ENCODE measurements around the gene COL23A1.
"Not testable (repeated sequence)": the region's sequence is repeated elsewhere in the genome, so short reads cannot be mapped to it uniquely, and the experiment has no call there.

The COL23A1 gene

DNA sequence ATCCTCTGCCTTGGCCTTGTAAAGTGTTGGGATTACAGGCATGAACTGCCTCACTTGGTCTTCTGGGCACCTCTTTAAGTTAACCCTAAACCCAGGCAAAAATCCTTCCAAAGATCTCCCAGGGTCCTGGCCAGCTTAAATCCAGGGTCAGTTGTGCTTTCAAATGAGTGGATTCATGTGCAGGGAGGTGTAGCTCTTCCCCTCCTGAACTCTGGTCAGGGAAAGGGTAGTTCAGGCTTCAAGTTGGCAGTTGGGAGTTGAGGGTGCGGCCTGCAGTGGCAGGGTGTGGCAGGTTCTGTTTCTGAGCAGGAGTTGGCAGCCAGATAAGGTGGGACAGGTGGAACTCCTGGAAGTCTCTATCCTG is 382.3 kb downstream of the COL23A1 start:
- DNase-seq (ENCODE audit: low read depth) = no peak

DNA sequence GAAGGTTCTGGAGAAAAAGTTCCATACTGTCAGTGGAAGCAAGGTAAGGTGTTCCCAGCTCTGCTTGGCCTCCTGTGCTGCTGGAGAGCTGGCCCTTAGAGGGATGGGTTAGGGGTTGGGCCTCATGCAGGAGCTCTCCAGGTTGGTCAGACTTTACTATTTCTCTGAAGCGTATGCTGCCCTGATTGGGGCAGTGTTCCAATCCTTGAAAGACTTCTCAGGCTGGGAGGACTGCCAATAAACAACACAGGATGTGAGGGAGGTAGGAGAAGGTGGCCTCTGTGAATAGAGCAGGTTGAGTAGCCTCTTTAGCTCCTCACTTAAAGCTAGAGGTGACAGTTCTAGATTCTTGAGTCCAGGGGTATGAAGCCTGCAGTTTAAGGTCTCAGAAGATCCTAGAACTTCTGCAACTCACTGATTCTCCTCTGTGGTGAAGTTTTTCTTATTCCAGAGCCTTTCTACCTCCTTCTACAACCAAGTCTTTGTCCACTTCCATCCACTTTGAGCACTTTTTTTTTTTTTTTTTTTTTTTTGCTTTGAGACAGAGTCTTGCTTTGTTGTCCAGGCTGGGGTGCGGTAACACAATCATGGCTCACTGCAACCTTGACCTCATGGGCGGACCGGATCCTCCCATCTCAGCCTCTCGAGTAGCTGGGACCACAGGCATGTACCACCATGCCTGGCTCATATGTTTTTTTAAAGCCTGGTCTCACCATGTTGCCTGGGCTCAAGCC is 382.8 kb downstream of the COL23A1 start:
- DNase-seq (ENCODE audit: low read depth) = no peak

DNA sequence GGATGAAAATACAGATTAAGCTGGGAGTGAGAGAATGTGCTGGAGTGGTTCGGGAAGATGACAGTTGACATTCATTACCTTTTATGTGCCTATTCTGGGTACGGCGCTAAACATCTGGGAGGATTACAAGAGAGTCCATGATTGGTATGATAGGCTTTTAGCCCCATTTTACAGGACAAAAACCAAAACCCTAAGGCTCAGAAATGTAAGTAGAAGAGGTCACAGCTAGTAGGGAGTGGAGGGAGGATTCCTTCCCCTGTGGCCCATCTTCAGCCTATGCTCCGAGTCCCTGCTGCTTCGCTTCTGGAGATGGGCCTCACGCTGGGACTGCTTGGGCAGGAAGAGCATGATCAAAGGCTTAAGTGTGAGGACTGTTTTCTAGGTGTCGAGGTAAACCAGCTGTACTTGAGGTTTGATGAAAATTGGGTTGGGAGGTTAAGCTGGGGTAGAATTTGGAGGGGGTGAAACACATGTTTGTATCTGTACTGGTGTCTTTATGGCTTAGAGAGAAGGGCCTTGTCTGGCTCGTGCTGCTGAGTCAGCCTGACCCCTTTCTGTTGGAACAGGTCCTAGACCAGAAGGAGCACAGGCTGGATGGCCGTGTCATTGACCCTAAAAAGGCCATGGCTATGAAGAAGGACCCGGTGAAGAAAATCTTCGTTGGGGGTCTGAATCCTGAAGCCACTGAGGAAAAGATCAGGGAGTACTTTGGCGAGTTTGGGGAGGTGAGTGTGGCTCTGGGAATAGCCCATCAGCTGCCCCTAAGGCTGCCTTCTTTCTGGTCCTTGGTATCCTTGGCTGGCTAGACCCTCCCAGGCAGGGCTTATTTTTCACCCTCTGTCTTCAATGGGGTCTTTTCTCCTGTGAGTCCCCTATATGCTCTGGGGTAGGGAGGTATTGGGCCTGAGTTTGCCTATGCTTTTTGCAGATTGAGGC is 383.8 kb downstream of the COL23A1 start:
- DNase-seq (ENCODE audit: low read depth) = no peak

- no peak for DNase-seq (ENCODE audit: low read depth)
Observed at GRCh38 chr5:178205749-178206047, 384.5 kb downstream of the COL23A1 start.

DNA sequence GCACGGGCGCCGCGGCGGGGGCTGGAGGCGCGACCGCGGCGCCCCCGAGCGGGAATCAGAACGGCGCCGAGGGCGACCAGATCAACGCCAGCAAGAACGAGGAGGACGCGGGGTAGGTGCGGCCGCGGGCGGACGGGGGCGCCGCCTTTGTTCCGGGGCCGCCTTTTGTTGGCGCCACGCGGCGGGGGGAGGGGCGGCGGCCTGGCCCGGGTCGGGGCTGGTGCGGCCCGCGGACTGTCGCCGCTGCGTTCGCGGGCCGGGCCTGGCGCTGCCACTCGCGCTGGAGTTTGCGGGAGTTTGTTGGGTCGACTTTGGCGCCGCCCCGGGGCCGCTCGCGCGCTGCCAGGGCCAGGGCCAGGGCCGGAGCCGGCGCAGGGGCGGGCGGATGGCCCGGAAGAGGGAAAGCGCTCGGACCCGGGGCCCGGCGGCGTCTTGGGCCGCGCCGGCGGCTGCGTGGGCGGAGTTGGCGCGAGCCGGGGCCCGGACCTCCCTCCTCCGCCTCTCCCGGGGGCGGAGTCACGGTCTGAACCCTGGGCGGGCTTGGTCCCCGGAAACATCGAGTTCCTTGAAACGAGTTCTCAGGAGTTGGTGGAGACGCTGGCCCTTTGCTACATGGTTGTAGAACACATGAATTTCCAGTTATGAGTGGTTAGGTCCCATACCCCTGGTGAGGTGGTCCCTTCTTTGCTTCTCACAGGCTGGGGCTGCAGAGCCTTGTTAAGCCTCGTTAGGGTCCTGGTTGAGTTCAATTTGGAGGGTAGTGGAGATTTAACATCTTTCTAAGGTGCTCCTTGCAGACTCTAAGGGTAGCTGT is 385.1 kb downstream of the COL23A1 start:
- DNase-seq (ENCODE audit: low read depth) = peak; percentile 60

GRCh38 chr5:178204182-178204934 is 385.8 kb downstream of the COL23A1 start, which contains the start of gene HNRNPAB:
Gene HNRNPAB, plus strand, starts transcription at chr5:178204533. Its CDS starts 305 bp downstream, at chr5:178204838.
- DNase-seq (ENCODE audit: low read depth) = peak; percentile 92

- DNase-seq (ENCODE audit: low read depth) = no peak
Observed at GRCh38 chr5:178203670-178204181, 386.5 kb downstream of the COL23A1 start.

GRCh38 chr5:178202541-178202940 is 387.7 kb downstream of the COL23A1 start:
- no peak for DNase-seq (ENCODE audit: low read depth)

GRCh38 chr5:178201927-178202235 is 388.3 kb downstream of the COL23A1 start:
- no peak for DNase-seq (ENCODE audit: low read depth)

DNA sequence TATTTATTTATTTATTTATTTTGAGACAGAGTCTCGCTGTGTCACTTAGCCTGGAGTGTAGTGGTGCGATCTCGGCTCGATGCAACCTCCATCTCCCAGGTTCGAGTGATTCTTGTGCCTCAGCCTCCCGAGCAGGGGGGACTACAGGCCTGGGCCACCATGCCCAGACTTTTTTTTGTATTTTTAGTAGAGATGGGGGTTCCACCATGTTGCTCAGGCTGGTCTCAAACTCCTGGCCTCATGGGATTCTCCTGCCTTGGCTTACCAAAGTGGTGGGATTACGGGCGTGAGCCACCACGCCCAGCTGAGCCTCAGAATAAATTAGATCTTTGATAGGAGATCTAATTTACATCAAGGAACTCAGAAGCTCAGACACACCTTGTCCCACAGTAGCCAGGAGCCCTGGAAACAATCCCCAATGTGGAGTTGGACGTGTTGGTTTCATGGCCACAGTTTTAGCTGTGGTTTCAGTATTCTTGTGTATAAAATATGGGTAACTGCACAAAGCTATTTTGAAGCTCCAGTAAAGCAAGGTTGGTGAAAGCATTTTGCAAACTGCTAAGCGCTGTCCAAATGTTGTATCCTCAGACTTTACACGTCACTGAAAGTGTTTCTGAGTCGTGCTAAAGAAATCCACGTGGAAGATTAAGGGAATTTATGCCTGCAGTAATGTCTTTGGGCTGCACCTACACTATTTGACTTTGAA is 388.8 kb downstream of the COL23A1 start:
- DNase-seq (ENCODE audit: low read depth) = no peak

DNA sequence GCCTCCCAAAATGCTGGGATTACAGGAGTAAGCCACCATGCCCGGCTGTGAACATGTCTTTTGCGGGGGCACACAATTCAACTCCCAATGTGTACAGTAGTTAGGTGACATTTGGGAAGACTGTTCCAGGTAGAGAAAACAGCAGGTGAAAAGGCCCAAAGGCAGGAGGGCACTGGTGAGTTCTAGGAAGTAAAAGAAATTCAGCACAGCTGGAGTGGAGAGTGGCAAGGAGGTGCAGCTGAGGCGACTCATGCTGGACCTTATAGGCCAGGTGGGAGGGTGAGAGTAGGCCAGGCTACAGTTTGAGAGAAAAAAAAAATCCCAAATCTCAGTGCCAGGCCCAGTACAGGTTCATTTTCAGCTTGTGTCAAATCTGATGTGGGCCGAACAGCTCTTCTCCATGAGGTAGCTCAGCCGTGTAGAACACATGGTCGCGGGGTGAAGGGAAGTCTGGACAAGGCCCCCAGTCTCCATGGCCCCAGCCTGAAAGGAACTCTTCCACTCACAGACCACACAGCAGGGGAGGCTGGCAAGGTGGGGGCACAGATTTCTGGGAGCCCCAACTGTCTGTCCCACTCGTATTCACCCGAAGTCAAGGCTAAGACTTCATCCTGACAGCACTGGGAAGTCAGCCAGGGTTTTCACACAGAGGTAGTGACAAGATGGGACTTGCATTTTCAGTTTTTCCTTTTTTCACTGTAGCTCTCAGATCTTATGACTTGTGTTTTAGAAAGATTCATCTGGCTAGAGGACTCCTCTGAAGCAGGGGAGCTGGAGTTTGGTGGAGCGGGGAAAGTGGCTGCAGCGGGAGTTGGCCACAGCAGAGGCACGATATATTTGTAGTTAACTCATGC is 390.4 kb downstream of the COL23A1 start:
- no peak for DNase-seq (ENCODE audit: low read depth)

DNA sequence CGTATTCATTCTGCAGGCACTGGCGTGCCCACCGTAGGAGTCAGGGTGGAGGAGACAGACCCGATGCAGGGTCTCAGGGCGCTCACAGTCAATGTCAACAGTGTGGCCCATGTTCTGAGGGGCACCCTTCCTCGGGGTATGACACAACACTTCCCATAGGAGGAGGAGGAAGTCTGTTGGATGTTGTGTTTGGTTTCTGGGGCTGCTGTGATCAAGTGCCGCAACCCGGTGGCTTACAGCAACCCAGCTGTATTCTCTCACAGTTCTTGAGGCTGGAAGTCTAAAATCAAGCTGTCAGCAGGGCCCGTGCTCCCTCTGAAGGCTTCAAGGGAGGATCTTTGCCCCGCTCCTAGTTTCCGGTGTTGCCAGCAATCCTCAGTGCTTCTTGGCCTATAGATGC is 391.5 kb downstream of the COL23A1 start:
- DNase-seq (ENCODE audit: low read depth) = no peak

DNA sequence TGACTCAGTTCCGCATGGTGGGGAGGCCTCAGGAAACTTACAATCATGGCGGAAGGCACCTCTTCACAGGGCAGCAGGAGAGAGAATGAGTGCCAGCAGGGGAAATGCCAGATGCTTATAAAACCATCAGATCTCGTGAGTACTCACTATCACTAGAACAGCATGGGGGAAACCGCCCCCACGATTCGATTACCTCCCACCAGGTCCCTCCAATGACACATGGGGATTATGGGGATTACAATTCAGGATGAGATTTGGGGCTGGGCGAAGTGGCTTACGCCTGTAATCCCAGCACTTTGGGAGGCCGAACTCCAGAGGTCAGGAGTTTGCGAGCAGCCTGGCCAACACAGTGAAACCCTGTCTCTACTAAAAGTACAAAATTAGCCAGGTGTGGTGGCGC is 392.0 kb downstream of the COL23A1 start:
- DNase-seq (ENCODE audit: low read depth) = not testable (repeated sequence)

DNA sequence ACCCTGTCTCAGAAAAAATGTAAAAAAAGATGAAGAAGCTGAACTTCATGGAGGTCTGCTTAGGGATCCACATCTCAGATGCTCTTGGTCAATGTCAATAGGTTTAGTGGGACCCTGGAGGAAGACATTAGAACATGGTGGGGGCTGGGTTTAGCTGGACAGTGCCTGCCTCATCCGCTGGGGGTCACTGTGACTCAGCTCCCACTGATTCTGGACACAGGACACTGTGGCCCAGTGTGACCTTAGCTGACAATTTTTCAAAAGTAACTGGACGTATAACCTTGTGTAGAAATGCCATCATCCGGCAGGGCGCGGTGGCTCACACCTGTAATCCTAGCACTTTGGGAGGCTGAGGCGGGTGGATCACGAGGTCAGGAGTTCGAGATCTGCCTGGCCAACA is 393.2 kb downstream of the COL23A1 start:
- no peak for DNase-seq (ENCODE audit: low read depth)

DNA sequence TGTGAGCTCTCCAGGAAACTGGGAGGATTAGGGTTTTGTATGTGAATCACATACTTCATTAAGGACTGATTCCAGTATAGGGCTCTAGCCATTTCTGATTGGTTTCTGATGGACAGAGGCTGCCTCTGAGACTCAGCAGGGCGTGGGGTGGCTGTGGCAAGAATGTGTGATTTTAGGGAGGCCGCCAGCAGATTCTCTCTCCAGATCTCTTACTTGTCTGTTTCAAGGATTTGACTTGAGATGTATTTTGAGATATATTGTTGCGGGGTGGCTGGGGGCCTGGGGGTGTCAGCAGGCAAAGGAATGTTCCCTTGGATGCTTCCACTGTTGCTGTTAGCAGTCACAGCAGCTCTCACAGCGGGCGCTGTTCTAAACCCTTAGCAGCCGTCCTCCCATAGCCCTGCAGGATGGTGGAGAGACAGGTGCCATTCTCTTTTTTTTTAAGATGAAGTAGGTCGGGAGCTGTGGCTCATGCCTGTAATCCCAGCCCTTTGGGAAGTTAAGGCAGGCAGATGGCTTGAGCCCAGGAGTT is 393.8 kb downstream of the COL23A1 start:
- no peak for DNase-seq (ENCODE audit: low read depth)

- no peak for DNase-seq (ENCODE audit: low read depth)
Observed at GRCh38 chr5:178194026-178194425, 396.2 kb downstream of the COL23A1 start.

DNA sequence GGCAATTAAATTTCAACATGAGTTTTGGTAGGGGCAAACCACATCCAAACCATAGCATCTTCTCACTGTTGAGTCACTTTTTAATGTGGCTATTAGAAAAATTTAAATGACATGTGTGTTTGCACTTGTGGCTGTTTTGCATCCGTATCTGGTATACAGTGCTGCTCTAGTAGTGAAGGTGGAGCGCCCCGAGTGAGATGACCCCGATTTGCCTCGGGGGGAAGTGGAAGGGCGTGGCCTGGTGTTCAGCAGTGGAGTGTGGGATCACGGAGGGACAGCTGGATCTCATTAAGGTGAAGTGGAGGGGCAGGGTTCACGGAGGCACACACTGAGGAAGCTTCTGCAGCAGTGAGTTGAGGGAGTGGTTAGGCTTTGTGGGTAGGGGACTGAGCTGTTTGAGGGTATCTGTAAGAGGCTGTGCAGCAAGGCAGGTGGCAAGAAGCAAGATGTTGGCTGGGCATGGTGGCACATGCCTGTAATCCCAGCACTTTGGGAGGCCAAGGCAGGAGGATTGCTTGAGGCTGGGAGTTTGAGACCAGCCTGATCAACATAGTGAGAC is 396.9 kb downstream of the COL23A1 start:
- no peak for DNase-seq (ENCODE audit: low read depth)

DNA sequence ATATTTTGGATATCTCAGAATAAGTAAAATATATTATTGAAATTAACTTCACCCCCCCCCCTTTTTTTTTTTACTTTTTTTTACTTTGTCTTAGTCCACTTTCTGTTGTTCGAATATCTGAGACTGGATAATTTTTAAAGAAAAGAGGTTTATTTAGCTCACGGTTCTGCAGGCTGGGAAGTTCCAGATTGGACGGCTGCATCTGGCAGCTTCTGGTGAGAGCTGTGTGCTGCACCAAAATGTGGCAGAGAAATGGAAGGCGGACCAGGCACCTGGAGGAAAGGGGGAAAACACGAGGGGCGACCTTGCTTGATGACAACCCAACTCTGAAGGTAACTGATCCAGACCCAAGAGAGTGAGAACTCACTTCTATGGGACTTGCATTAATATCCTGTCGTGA is 397.4 kb downstream of the COL23A1 start:
- DNase-seq (ENCODE audit: low read depth) = no peak

DNA sequence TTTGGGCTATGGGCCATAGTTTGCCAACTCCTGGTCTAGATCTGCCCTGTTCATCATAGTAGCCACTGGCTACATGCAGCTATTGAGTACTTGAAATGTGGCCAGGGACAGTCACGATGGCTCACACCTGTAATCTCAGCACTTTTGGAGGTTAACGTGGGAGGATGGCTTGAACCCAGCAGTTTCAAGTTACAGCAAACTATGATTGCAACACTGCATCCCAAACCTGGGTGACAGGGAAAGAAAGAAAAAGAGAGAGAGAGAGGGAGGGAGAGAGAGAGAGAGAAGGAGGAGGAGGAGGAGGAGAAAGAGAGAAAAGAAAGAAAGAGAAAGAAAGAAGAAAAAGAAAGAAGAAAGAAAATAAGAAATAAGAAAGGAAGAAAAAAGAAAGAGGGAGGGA is 397.9 kb downstream of the COL23A1 start:
- no peak for DNase-seq (ENCODE audit: low read depth)

DNA sequence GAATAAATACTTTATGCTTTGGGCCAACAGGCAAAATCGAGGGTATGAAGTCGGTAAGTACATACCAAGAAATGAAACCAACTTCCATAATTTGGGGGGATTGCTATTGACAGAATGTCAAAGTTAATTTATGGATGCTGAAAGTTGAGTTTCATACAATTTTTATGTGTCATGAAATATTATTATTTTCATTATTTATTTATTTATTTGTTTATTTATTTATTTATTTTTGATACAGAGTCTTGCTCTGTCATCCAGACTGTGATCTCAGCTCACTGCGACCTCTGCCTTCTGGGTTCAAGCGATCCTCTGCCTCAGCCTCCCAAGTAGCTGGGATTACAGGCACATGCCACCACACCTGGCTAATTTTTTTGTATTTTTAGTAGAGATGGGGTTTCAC is 398.5 kb downstream of the COL23A1 start:
- no peak for DNase-seq (ENCODE audit: low read depth)
